ENCODE data around the gene SH3GL2. TPM values are rescaled to one million over a fixed set of nuclear protein-coding genes. Genes with fewer than 3 reads are reported as not detected.

SH3GL2 gene
- total and polyA plus RNA-seq, 7 experiments from 2014 or later, result not detected

- H3K9me3 ChIP-seq (ENCODE audit: control insufficient read depth in 2 of 3, low read length in 3 of 3), result no peaks in the 10 kb centered on the region
- no peaks in the 10 kb centered on the region for H3K4me1 Mint-ChIP-seq
- CTCF ChIA-PET, result interaction anchor here (0.6 kb wide), 1 partner anchor 1124 kb away, joined by 3 read pairs; no protein-coding TSS in a partner anchor
- H3K27me3 ChIP-seq (ENCODE audit: control insufficient read depth in 2 of 2, insufficient read depth in 2 of 2, low read length in 2 of 2), result no peaks in the 10 kb centered on the region
- peaks cover 0 to 7% (median 0%) of the 10 kb centered on the region in 5 donors for H3K27me3 Mint-ChIP-seq
- peaks cover 0 to 15% (median 5%) of the 10 kb centered on the region in 11 donors for H3K9me3 Mint-ChIP-seq
- no peaks in the 10 kb centered on the region for H3K36me3 ChIP-seq (ENCODE audit: control insufficient read depth in 2 of 3, insufficient read depth in 3 of 3, low read length in 3 of 3)
- POLR2A ChIA-PET, result no interaction called here
- H3K27ac Mint-ChIP-seq, result no peak overlapping the region
- DNase-seq (no peak), ATAC-seq (no peak)
- no peak overlapping the region for H3K4me3 ChIP-seq (ENCODE audit: low read length)
- no peaks in the 10 kb centered on the region for H3K4me1 ChIP-seq (ENCODE audit: control insufficient read depth in 2 of 2, insufficient read depth in 2 of 2, low read length in 2 of 2)
- no peak overlapping the region for H3K4me3 Mint-ChIP-seq
- intact Hi-C loops (cut with micrococcal nuclease), result no loop called here
- H3K27ac ChIP-seq (ENCODE audit: low read depth, low read length), result no peak overlapping the region
- no peaks in the 10 kb centered on the region for H3K36me3 Mint-ChIP-seq
These were observed 25.7 kb downstream of the SH3GL2 start for GRCh38 chr9:17604556-17604955.

- DNase-seq (no peak), ATAC-seq (no peak)
- H3K27me3 Mint-ChIP-seq, result no peaks in the 10 kb centered on the region
These were observed 30.6 kb downstream of the SH3GL2 start for GRCh38 chr9:17609312-17610005.

GRCh38 chr9:17611342-17611741, 32.5 kb downstream of the SH3GL2 start:
- Histone ChIP-seq H3K36me3 (ENCODE audit: control insufficient read depth in 2 of 3, insufficient read depth in 3 of 3, low read length in 3 of 3) (no peaks in the 10 kb centered on the region), H3K27me3 (ENCODE audit: control insufficient read depth in 2 of 2, insufficient read depth in 2 of 2, low read length in 2 of 2) (no peaks in the 10 kb centered on the region), H3K4me1 (ENCODE audit: control insufficient read depth in 2 of 2, insufficient read depth in 2 of 2, low read length in 2 of 2) (no peaks in the 10 kb centered on the region), H3K4me3 (ENCODE audit: low read length) (no peak overlapping the region), H3K27ac (ENCODE audit: low read depth, low read length) (no peak overlapping the region), H3K9me3 (ENCODE audit: control insufficient read depth in 2 of 3, low read length in 3 of 3) (no peaks in the 10 kb centered on the region)
- Mint-ChIP-seq H3K4me1 (no peaks in the 10 kb centered on the region), H3K27me3 (no peaks in the 10 kb centered on the region), H3K36me3 (no peaks in the 10 kb centered on the region), H3K27ac (no peak overlapping the region), H3K4me3 (no peak overlapping the region), H3K9me3 (peaks cover 0 to 6% (median 0%) of the 10 kb centered on the region in 11 donors)
- ATAC-seq, result no peak
- POLR2A ChIA-PET, result no interaction called here
- DNase-seq, result no peak
- CTCF ChIA-PET, result no interaction called here
- intact Hi-C loops (cut with micrococcal nuclease), result no loop called here

More at GRCh38 chr9:17609312-17610005, 30.6 kb downstream of the SH3GL2 start:
- CTCF ChIA-PET, result no interaction called here
- Mint-ChIP-seq H3K4me1 (no peaks in the 10 kb centered on the region), H3K9me3 (peaks cover 0 to 8% (median 2%) of the 10 kb centered on the region in 11 donors), H3K27ac (no peak overlapping the region), H3K4me3 (no peak overlapping the region), H3K36me3 (no peaks in the 10 kb centered on the region)
- H3K4me1 ChIP-seq (ENCODE audit: control insufficient read depth in 2 of 2, insufficient read depth in 2 of 2, low read length in 2 of 2), result no peaks in the 10 kb centered on the region
- POLR2A ChIA-PET, result no interaction called here
- H3K27me3 ChIP-seq (ENCODE audit: control insufficient read depth in 2 of 2, insufficient read depth in 2 of 2, low read length in 2 of 2), result no peaks in the 10 kb centered on the region
- H3K9me3 ChIP-seq (ENCODE audit: control insufficient read depth in 2 of 3, low read length in 3 of 3), result no peaks in the 10 kb centered on the region
- H3K36me3 ChIP-seq (ENCODE audit: control insufficient read depth in 2 of 3, insufficient read depth in 3 of 3, low read length in 3 of 3), result no peaks in the 10 kb centered on the region
- H3K27ac ChIP-seq (ENCODE audit: low read depth, low read length), result no peak overlapping the region
- intact Hi-C loops (cut with micrococcal nuclease), result no loop called here
- H3K4me3 ChIP-seq (ENCODE audit: low read length), result no peak overlapping the region

GRCh38 chr9:17611917-17612316, 33.1 kb downstream of the SH3GL2 start:
- no peak for DNase-seq
- ChIA-PET POLR2A (no interaction called here), CTCF (no interaction called here)
- intact Hi-C loops (cut with micrococcal nuclease), result no loop called here
- H3K36me3 Mint-ChIP-seq, result no peaks in the 10 kb centered on the region
- Histone ChIP-seq H3K4me3 (ENCODE audit: low read length) (no peak overlapping the region), H3K4me1 (ENCODE audit: control insufficient read depth in 2 of 2, insufficient read depth in 2 of 2, low read length in 2 of 2) (no peaks in the 10 kb centered on the region), H3K27me3 (ENCODE audit: control insufficient read depth in 2 of 2, insufficient read depth in 2 of 2, low read length in 2 of 2) (no peaks in the 10 kb centered on the region), H3K36me3 (ENCODE audit: control insufficient read depth in 2 of 3, insufficient read depth in 3 of 3, low read length in 3 of 3) (no peaks in the 10 kb centered on the region), H3K9me3 (ENCODE audit: control insufficient read depth in 2 of 3, low read length in 3 of 3) (no peaks in the 10 kb centered on the region), H3K27ac (ENCODE audit: low read depth, low read length) (no peak overlapping the region)
- no peaks in the 10 kb centered on the region for H3K27me3 Mint-ChIP-seq
- H3K4me3 Mint-ChIP-seq, result no peak overlapping the region
- H3K27ac Mint-ChIP-seq, result no peak overlapping the region
- peaks cover 0 to 4% (median 0%) of the 10 kb centered on the region in 11 donors for H3K9me3 Mint-ChIP-seq
- no peak for ATAC-seq
- no peaks in the 10 kb centered on the region for H3K4me1 Mint-ChIP-seq

GRCh38 chr9:17613758-17614157, 34.9 kb downstream of the SH3GL2 start:
- H3K36me3 ChIP-seq (ENCODE audit: control insufficient read depth in 2 of 3, insufficient read depth in 3 of 3, low read length in 3 of 3), result no peaks in the 10 kb centered on the region
- ATAC-seq (no peak), DNase-seq (no peak)
- intact Hi-C loops (cut with micrococcal nuclease), result no loop called here
- no peaks in the 10 kb centered on the region for H3K9me3 ChIP-seq (ENCODE audit: control insufficient read depth in 2 of 3, low read length in 3 of 3)
- ChIA-PET POLR2A (no interaction called here), CTCF (no interaction called here)
- Mint-ChIP-seq H3K27me3 (no peaks in the 10 kb centered on the region), H3K36me3 (no peaks in the 10 kb centered on the region), H3K27ac (no peak overlapping the region), H3K4me3 (no peak overlapping the region), H3K9me3 (peaks cover 0 to 12% (median 0%) of the 10 kb centered on the region in 11 donors), H3K4me1 (no peaks in the 10 kb centered on the region)
- no peaks in the 10 kb centered on the region for H3K27me3 ChIP-seq (ENCODE audit: control insufficient read depth in 2 of 2, insufficient read depth in 2 of 2, low read length in 2 of 2)
- no peak overlapping the region for H3K27ac ChIP-seq (ENCODE audit: low read depth, low read length)
- no peak overlapping the region for H3K4me3 ChIP-seq (ENCODE audit: low read length)
- no peaks in the 10 kb centered on the region for H3K4me1 ChIP-seq (ENCODE audit: control insufficient read depth in 2 of 2, insufficient read depth in 2 of 2, low read length in 2 of 2)

- Histone ChIP-seq H3K36me3 (ENCODE audit: control insufficient read depth in 2 of 3, insufficient read depth in 3 of 3, low read length in 3 of 3) (no peaks in the 10 kb centered on the region), H3K4me3 (ENCODE audit: low read length) (no peak overlapping the region), H3K9me3 (ENCODE audit: control insufficient read depth in 2 of 3, low read length in 3 of 3) (no peaks in the 10 kb centered on the region), H3K27me3 (ENCODE audit: control insufficient read depth in 2 of 2, insufficient read depth in 2 of 2, low read length in 2 of 2) (no peaks in the 10 kb centered on the region), H3K27ac (ENCODE audit: low read depth, low read length) (no peak overlapping the region), H3K4me1 (ENCODE audit: control insufficient read depth in 2 of 2, insufficient read depth in 2 of 2, low read length in 2 of 2) (no peaks in the 10 kb centered on the region)
- Mint-ChIP-seq H3K4me3 (no peak overlapping the region), H3K27me3 (no peaks in the 10 kb centered on the region), H3K36me3 (no peaks in the 10 kb centered on the region), H3K9me3 (peaks cover 0 to 12% (median 0%) of the 10 kb centered on the region in 11 donors), H3K4me1 (no peaks in the 10 kb centered on the region), H3K27ac (no peak overlapping the region)
- ChIA-PET CTCF (no interaction called here), POLR2A (no interaction called here)
- intact Hi-C loops (cut with micrococcal nuclease), result no loop called here
- ATAC-seq (no peak), DNase-seq (no peak)
These were observed 35.4 kb downstream of the SH3GL2 start for GRCh38 chr9:17614250-17614649.

- Mint-ChIP-seq H3K9me3 (peaks cover 0 to 12% (median 0%) of the 10 kb centered on the region in 11 donors), H3K27me3 (no peaks in the 10 kb centered on the region), H3K4me1 (no peaks in the 10 kb centered on the region), H3K4me3 (no peak overlapping the region), H3K27ac (no peak overlapping the region), H3K36me3 (no peaks in the 10 kb centered on the region)
- Histone ChIP-seq H3K27ac (ENCODE audit: low read depth, low read length) (no peak overlapping the region), H3K4me1 (ENCODE audit: control insufficient read depth in 2 of 2, insufficient read depth in 2 of 2, low read length in 2 of 2) (no peaks in the 10 kb centered on the region), H3K36me3 (ENCODE audit: control insufficient read depth in 2 of 3, insufficient read depth in 3 of 3, low read length in 3 of 3) (no peaks in the 10 kb centered on the region), H3K9me3 (ENCODE audit: control insufficient read depth in 2 of 3, low read length in 3 of 3) (no peaks in the 10 kb centered on the region), H3K4me3 (ENCODE audit: low read length) (no peak overlapping the region), H3K27me3 (ENCODE audit: control insufficient read depth in 2 of 2, insufficient read depth in 2 of 2, low read length in 2 of 2) (no peaks in the 10 kb centered on the region)
- ATAC-seq (no peak), DNase-seq (no peak)
- ChIA-PET POLR2A (no interaction called here), CTCF (no interaction called here)
- intact Hi-C loops (cut with micrococcal nuclease), result no loop called here
These were observed 36.0 kb downstream of the SH3GL2 start for GRCh38 chr9:17614903-17615302.
